Sigmoid colon (tissue), 7 donors: ENCODE data around the gene MLF2. TPM values are rescaled to one million over a fixed set of nuclear protein-coding genes. Genes with fewer than 3 reads are reported as not detected.

Experiments used
- DNase-seq: peaks from one replicate; pipeline ENCODE4 v3.0.0-alpha.2; 2019
- H3K27ac ChIP-seq, 4 donors: fragments of 200-600 bp; sonication (generic); one replicate each; pipeline ENCODE4 v1.5.1; 2016 to 2019; ENCODE audit warnings: mild to moderate bottlenecking in 1 of 4
- H3K27me3 ChIP-seq, 3 donors: fragments of 200-600 bp; sonication (generic); one replicate each; pipeline ENCODE4 v1.5.1; 2019; ENCODE audit warnings: mild to moderate bottlenecking in 1 of 3
- H3K36me3 ChIP-seq, 4 donors: fragments of 200-600 bp; sonication (generic); one replicate each; pipeline ENCODE4 v1.5.1; 2016 to 2019
- H3K4me1 ChIP-seq, 4 donors: fragments of 200-600 bp; sonication (generic); one replicate each; pipeline ENCODE4 v1.5.1; 2017 to 2019
- H3K4me3 ChIP-seq, 4 donors: fragments of 200-600 bp; sonication (generic); one replicate each; pipeline ENCODE4 v1.5.1; 2017 to 2019; ENCODE audit warnings: mild to moderate bottlenecking in 2 of 4, moderate library complexity in 1 of 4
- H3K9me3 ChIP-seq, 4 donors: fragments of 200-600 bp in 3 of 4; sonication (generic) in 3 of 4; one replicate each; pipeline versions ENCODE4 v1.5.1 to v1.6.1; 2013 to 2019
- EP300 ChIP-seq, 4 donors: sonication (generic); formaldehyde crosslinking; IDR thresholded peaks; one replicate each; pipeline ENCODE4 v1.6.1; 2017; ENCODE audit warnings: antibody characterized with exemption in 4 of 4
- POLR2A ChIP-seq, 2 donors: fragments of 450-650 bp; IDR thresholded peaks; one replicate each; pipeline ENCODE4 v1.6.1; 2016; ENCODE audit warnings: antibody characterized with exemption in 2 of 2, mild to moderate bottlenecking in 2 of 2, moderate library complexity in 2 of 2
- POLR2AphosphoS5 ChIP-seq, 4 donors: sonication (generic); formaldehyde crosslinking; IDR thresholded peaks; one replicate each; pipeline ENCODE4 v1.6.1; 2017; ENCODE audit warnings: antibody characterized with exemption in 4 of 4
- WGBS, 2 donors: extraction: QIAGEN DNeasy Blood & Tissue Kit; methylation state at CpG; one replicate each; pipeline ENCODE4 v1.1.7; 2013; 5-methylcytosine and 5-hydroxymethylcytosine counted together
- intact Hi-C: fragments of 100-400 bp; cut with DNase I; formaldehyde crosslinking; loops from one replicate; pipeline ENCODE4 v1.15.1; 2023
- polyA plus RNA-seq, 3 donors: library from polyadenylated mRNA; stranded (reverse); fragments of 200-250 nt; gene quantifications; one replicate each; pipeline ENCODE4 v1.2.3, GENCODE V29; 2013
- total RNA-seq, 4 donors: library from RNA; depleted of rRNA; stranded (reverse); fragments of >200 nt; gene quantifications; one replicate each; pipeline ENCODE4 v1.1.0, GENCODE V29; 2016
- TF ChIP-seq, protein P1 (sequence below), 4 experiments: fragments of 450-650 bp in 3 of 4; fragments of 200-600 bp in 1 of 4; IDR thresholded peaks; one replicate each; pipeline ENCODE4 v1.5.1; 2016 to 2019; ENCODE audit warnings: antibody characterized with exemption in 4 of 4, mild to moderate bottlenecking in 3 of 4, moderate library complexity in 2 of 4
- donor health status: healthy with polysubstance abuse.
- donor health status: Bipolar disorder and iron deficiency.
- donor health status: healthy.

Gene MLF2
- total and polyA plus RNA-seq, 7 donors: 148 to 220 (median 159) TPM

DNA sequence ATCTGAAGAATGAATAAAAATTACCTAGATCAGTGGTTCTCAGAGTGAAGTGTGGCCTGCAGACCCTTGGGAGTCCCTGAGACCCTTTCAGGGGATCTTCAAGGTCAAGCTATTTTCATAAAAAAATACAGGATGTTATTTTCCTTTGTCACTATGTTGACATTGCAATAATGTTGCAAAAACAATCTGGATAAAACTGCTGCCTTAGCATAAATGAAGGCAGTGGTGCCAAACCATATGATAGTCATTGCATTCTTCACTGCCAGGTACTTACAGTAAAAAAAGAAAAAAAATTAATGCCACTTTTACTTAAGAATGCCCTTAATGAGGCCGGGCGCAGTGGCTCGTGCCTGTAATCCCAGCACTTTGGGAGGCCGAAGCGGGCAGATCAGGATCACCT is 34.4 kb upstream of the MLF2 start:
- H3K27me3 ChIP-seq: no peaks in the 10 kb centered on the region
- intact Hi-C loops: no loop called here
- H3K27ac ChIP-seq: no peak overlapping the region
- no peaks in the 10 kb centered on the region for H3K9me3 ChIP-seq
- no peak overlapping the region for H3K4me3 ChIP-seq
- 96 to 97% methylated on average over 5 of the region's 5 CpGs for WGBS, 2 donors
- TF ChIP-seq, protein P1, sequence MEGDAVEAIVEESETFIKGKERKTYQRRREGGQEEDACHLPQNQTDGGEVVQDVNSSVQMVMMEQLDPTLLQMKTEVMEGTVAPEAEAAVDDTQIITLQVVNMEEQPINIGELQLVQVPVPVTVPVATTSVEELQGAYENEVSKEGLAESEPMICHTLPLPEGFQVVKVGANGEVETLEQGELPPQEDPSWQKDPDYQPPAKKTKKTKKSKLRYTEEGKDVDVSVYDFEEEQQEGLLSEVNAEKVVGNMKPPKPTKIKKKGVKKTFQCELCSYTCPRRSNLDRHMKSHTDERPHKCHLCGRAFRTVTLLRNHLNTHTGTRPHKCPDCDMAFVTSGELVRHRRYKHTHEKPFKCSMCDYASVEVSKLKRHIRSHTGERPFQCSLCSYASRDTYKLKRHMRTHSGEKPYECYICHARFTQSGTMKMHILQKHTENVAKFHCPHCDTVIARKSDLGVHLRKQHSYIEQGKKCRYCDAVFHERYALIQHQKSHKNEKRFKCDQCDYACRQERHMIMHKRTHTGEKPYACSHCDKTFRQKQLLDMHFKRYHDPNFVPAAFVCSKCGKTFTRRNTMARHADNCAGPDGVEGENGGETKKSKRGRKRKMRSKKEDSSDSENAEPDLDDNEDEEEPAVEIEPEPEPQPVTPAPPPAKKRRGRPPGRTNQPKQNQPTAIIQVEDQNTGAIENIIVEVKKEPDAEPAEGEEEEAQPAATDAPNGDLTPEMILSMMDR (IDR thresholded peaks at IDR 0.05): no peak
- TF ChIP-seq POLR2A (IDR thresholded peaks at IDR 0.05) (no peak), EP300 (IDR thresholded peaks at IDR 0.05) (no peak), POLR2AphosphoS5 (IDR thresholded peaks at IDR 0.05) (no peak)
- no peaks in the 10 kb centered on the region for H3K4me1 ChIP-seq
- no peaks in the 10 kb centered on the region for H3K36me3 ChIP-seq
- no peak for DNase-seq

DNA sequence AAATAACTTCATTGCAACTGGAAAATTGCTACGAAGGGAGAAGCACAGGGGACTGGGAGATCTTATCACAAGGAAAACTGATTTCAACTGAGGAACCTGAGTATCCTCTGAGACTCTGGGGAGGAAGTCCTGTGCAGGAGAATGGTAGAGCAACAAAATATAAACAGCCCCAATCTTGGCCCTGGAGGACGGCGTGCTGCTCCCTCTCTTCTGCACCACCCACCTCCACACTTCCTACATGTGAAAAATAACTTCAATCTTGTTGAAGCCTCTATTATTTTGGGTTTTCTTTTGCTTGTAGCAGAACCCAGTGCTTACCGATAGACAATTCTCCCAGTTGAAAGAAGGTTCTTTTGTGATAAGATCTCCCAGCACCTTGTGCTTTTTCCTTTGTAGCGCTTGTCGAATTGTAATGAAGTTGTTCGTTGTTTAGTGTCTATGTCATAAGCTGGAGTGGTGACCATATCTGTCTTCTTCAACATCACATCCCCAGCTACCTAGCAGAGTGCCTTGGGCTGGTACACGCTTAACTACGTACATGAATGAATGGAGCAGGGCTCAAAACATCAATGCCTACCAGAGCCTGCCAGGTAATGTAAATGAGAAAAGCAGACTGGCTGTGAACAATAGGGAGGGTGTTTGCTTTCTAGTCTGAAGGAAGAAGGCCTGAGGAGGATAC is 33.6 kb upstream of the MLF2 start:
- H3K27ac ChIP-seq: no peak overlapping the region
- H3K4me1 ChIP-seq: no peaks in the 10 kb centered on the region
- H3K9me3 ChIP-seq: no peaks in the 10 kb centered on the region
- WGBS, 2 donors: 62 to 86% methylated on average over 9 of the region's 9 CpGs
- H3K27me3 ChIP-seq: no peaks in the 10 kb centered on the region
- no peak overlapping the region for H3K4me3 ChIP-seq
- no peaks in the 10 kb centered on the region for H3K36me3 ChIP-seq
- DNase-seq: no peak
- TF ChIP-seq POLR2AphosphoS5 (IDR thresholded peaks at IDR 0.05) (no peak), POLR2A (IDR thresholded peaks at IDR 0.05) (no peak), EP300 (IDR thresholded peaks at IDR 0.05) (no peak)
- TF ChIP-seq, protein P1 (IDR thresholded peaks at IDR 0.05): no peak
- intact Hi-C loops: no loop called here

DNA sequence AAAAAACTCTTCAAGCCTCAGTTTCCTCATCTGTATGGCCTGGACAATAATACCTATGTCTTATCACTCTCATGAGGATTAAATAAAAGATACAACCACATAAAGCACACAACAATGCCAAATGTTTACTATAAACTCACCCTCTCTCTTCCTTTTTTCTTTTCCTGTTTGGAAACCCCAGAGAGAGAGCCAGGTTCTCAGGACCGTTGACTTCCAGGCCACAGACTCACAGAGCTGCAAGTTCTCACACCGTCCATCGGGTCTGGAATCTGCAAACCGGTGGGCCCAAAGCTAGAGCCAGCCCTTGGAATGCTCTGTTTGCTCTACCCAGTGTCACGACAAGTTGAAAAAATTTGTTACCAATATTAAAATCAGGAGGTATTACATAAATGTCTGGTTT is 31.8 kb upstream of the MLF2 start:
- H3K4me3 ChIP-seq: no peak overlapping the region
- intact Hi-C loops: no loop called here
- 72 to 73% methylated on average over 5 of the region's 5 CpGs for WGBS, 2 donors
- TF ChIP-seq POLR2A (IDR thresholded peaks at IDR 0.05) (no peak), EP300 (IDR thresholded peaks at IDR 0.05) (no peak), POLR2AphosphoS5 (IDR thresholded peaks at IDR 0.05) (no peak)
- TF ChIP-seq, protein P1 (IDR thresholded peaks at IDR 0.05): no peak
- H3K9me3 ChIP-seq: no peaks in the 10 kb centered on the region
- DNase-seq: no peak
- H3K4me1 ChIP-seq: no peaks in the 10 kb centered on the region
- no peaks in the 10 kb centered on the region for H3K27me3 ChIP-seq
- no peaks in the 10 kb centered on the region for H3K36me3 ChIP-seq
- no peak overlapping the region for H3K27ac ChIP-seq

DNA sequence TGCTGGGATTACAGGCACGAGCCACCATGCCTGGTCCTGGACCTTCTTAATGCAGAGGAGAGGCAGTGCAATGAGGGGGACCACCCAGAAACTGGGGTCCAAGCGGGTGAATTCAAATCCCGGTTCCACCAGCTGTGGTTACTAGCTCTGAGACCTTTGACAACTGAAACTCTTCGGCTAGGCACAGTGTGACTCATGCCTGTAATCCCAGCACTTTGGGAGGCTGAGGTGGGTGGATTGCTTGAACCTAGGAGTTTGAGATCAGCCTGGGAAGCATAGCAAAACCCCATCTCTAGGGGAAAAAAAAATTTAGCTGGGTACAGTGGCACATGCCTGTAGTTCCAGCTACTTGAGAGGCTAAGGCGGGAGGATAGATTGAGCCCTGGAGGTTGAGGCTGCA is 31.4 kb upstream of the MLF2 start:
- H3K9me3 ChIP-seq: no peaks in the 10 kb centered on the region
- no peaks in the 10 kb centered on the region for H3K27me3 ChIP-seq
- no peak overlapping the region for H3K4me3 ChIP-seq
- TF ChIP-seq EP300 (IDR thresholded peaks at IDR 0.05) (no peak), POLR2A (IDR thresholded peaks at IDR 0.05) (no peak), POLR2AphosphoS5 (IDR thresholded peaks at IDR 0.05) (no peak)
- TF ChIP-seq, protein P1 (IDR thresholded peaks at IDR 0.05): no peak
- 75 to 79% methylated on average over 5 of the region's 5 CpGs for whole genome bisulfite sequencing, 2 donors
- intact Hi-C loops: no loop called here
- DNase-seq: no peak
- no peak overlapping the region for H3K27ac ChIP-seq
- H3K4me1 ChIP-seq: peaks cover 0 to 3% (median under 1%) of the 10 kb centered on the region in 4 donors
- no peaks in the 10 kb centered on the region for H3K36me3 ChIP-seq

DNA sequence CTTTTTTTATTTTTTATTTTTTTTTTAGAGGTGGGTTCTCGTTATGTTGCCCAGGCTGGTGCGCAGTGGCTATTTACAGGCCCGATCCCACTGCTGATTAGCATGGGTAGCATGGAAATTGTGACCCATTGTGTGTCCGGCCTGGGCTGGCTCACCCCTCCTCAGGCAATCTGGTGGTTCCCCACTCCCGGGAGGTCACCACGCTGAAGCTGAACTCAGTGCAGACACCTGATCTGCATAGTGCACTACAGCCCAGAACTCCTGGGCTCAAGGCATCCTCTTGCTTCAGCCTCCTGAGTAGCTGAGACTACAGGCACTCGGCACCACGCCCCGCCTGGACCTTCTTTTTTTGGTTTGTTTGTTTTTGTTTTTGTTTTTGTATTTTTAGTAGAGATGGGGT is 30.9 kb upstream of the MLF2 start:
- intact Hi-C loops: no loop called here
- TF ChIP-seq, protein P1 (IDR thresholded peaks at IDR 0.05): no peak
- TF ChIP-seq EP300 (IDR thresholded peaks at IDR 0.05): no peak
- no peak for TF ChIP-seq POLR2A (IDR thresholded peaks at IDR 0.05)
- no peak for TF ChIP-seq POLR2AphosphoS5 (IDR thresholded peaks at IDR 0.05)
- no peak overlapping the region for H3K27ac ChIP-seq
- peaks cover 0 to 6% (median 4%) of the 10 kb centered on the region in 4 donors for H3K4me1 ChIP-seq
- H3K36me3 ChIP-seq: no peaks in the 10 kb centered on the region
- 87 to 89% methylated on average over 9 of the region's 9 CpGs for WGBS, 2 donors
- DNase-seq: no peak
- H3K9me3 ChIP-seq: no peaks in the 10 kb centered on the region
- H3K27me3 ChIP-seq: no peaks in the 10 kb centered on the region
- H3K4me3 ChIP-seq: no peak overlapping the region
